DOHH2 (cell line): ENCODE data around the gene PEPD.

Experiments
- H3F3A ChIP-seq: fragments of 200-600 bp; sonication (generic), shearing (Covaris generic); 2 replicates; pipeline ENCODE4 v1.6.0; 2016; ENCODE audit warnings: antibody characterized with exemption, mild to moderate bottlenecking; ENCODE audit not compliant: control insufficient read depth, insufficient read depth
- H3K27ac ChIP-seq: fragments of 200-600 bp; sonication (generic); 2 replicates; pipeline ENCODE4 v1.5.1; 2014; ENCODE audit warnings: low read depth, mild to moderate bottlenecking, low read length, moderate library complexity
- H3K27me3 ChIP-seq: fragments of 200-600 bp; sonication (generic); 2 replicates; pipeline ENCODE4 v1.6.1; 2014; ENCODE audit warnings: mild to moderate bottlenecking, low read length, mixed read lengths; ENCODE audit not compliant: control insufficient read depth
- H3K36me3 ChIP-seq: fragments of 200-600 bp; sonication (generic); 2 replicates; pipeline ENCODE4 v1.6.1; 2014; ENCODE audit warnings: mild to moderate bottlenecking, low read length, moderate library complexity, mixed read lengths; ENCODE audit not compliant: control insufficient read depth
- H3K4me1 ChIP-seq: fragments of 200-600 bp; sonication (generic); 2 replicates; pipeline ENCODE4 v1.6.1; 2014; ENCODE audit warnings: mild to moderate bottlenecking, low read length, mixed read lengths; ENCODE audit not compliant: control insufficient read depth
- H3K4me2 ChIP-seq: fragments of 200-600 bp; sonication (generic); 2 replicates; pipeline ENCODE4 v1.6.0; 2014; ENCODE audit warnings: mild to moderate bottlenecking, low read length, moderate library complexity
- H3K4me3 ChIP-seq: fragments of 200-600 bp; sonication (generic); 2 replicates; pipeline ENCODE4 v1.5.1; 2014; ENCODE audit warnings: mild to moderate bottlenecking, low read length, mixed read lengths
- H3K79me2 ChIP-seq: fragments of 200-600 bp; sonication (generic); 2 replicates; pipeline ENCODE4 v1.6.1; 2014; ENCODE audit warnings: mild to moderate bottlenecking, low read length, mixed read lengths; ENCODE audit not compliant: control insufficient read depth
- H3K9me2 ChIP-seq: fragments of 200-600 bp; sonication (generic); replicated peaks from 2 replicates; pipeline ENCODE4 v1.6.1; 2014; ENCODE audit warnings: mild to moderate bottlenecking, low read length, mixed read lengths; ENCODE audit not compliant: control insufficient read depth
- H3K9me3 ChIP-seq: fragments of 200-600 bp; sonication (generic); 2 replicates; pipeline ENCODE4 v1.6.1; 2014; ENCODE audit warnings: antibody characterized with exemption, low read length, mixed read lengths; ENCODE audit not compliant: control insufficient read depth, insufficient read depth
- H4K20me1 ChIP-seq: fragments of 200-600 bp; sonication (generic); 2 replicates; pipeline ENCODE4 v1.6.0; 2014; ENCODE audit warnings: low read depth, mild to moderate bottlenecking, antibody characterized with exemption, low read length, moderate library complexity; ENCODE audit not compliant: control insufficient read depth, insufficient read depth
- EZH2phosphoT487 ChIP-seq: fragments of 200-600 bp; sonication (generic); IDR thresholded peaks from 2 replicates; pipeline ENCODE4 v1.6.1; 2017; ENCODE audit warnings: borderline replicate concordance, mild to moderate bottlenecking, antibody characterized with exemption, low read length, moderate library complexity, mixed read lengths
- TF ChIP-seq, protein P1 (sequence below): fragments of 200-600 bp; sonication (generic); IDR thresholded peaks from one replicate; pipeline ENCODE4 v1.5.1; 2014; ENCODE audit warnings: antibody characterized with exemption, mild to moderate bottlenecking, low read depth, low read length; ENCODE audit not compliant: poor library complexity, severe bottlenecking

PEPD gene

DNA sequence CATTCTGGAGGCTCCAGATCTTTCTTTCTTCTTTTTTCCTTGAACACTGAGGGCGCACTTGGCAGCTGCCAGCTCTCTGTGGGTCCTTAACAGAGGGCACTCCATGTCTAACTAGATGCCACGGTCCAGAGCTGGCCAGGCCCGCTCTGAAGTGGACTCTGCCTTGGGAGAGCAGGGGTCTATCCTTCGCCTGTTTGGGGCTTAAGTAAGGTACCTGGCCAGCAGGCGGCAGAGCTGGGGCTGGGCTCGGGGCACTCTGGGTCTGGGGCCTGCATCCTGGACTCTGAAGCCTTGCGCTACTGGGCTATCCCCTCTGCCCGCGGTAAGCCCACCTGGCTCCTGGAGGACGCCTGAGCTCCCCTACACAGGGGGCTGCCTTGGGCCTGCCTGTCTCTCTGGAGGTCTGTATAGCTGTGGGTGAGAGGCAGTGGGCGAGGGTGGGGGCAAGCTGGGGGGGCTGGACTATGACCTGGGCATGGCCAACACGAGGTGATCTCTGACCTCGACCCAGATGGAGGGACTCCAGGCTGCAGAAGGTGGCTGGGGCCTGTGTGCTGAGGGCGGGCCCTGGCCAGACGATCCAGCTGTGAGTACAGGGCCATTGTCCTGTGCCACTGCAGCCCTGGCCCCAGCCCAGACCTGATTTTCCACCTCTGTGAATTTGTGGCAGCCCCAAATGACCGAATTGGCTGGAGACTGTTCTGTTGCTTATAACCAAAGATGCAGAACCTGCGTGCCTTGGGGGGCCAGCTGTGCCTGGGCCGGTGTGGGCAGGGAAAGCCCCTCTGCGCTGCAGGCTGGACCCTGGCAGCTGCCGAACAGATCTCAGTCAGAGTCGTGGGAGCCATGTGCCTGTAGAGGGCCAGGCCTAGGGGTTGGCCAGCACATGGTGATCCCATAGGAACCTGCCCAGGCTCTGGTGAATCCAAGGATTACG, 121.6 kb downstream of the PEPD start:
- H3K27ac ChIP-seq: no peak overlapping the region

GRCh38 chr19:33399081-33399744, 122.4 kb downstream of the PEPD start:
- Histone ChIP-seq H3K27me3 (no peaks in the 10 kb centered on the region), H3K4me3 (no peak overlapping the region), H3K27ac (no peak overlapping the region), H3K79me2 (no peaks in the 10 kb centered on the region), H3K9me3 (no peaks in the 10 kb centered on the region), H3F3A (no peaks in the 10 kb centered on the region), H3K9me2 (no peaks in the 10 kb centered on the region), H3K36me3 (no peaks in the 10 kb centered on the region), H3K4me2 (no peak overlapping the region), H3K4me1 (no peaks in the 10 kb centered on the region), H4K20me1 (no peaks in the 10 kb centered on the region)
- TF ChIP-seq, protein P1, sequence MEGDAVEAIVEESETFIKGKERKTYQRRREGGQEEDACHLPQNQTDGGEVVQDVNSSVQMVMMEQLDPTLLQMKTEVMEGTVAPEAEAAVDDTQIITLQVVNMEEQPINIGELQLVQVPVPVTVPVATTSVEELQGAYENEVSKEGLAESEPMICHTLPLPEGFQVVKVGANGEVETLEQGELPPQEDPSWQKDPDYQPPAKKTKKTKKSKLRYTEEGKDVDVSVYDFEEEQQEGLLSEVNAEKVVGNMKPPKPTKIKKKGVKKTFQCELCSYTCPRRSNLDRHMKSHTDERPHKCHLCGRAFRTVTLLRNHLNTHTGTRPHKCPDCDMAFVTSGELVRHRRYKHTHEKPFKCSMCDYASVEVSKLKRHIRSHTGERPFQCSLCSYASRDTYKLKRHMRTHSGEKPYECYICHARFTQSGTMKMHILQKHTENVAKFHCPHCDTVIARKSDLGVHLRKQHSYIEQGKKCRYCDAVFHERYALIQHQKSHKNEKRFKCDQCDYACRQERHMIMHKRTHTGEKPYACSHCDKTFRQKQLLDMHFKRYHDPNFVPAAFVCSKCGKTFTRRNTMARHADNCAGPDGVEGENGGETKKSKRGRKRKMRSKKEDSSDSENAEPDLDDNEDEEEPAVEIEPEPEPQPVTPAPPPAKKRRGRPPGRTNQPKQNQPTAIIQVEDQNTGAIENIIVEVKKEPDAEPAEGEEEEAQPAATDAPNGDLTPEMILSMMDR: no peak
- TF ChIP-seq EZH2phosphoT487: no peak

More for the DNA sequence above, 121.6 kb downstream of the PEPD start:
- H3K9me2 ChIP-seq: no peaks in the 10 kb centered on the region
- H3F3A ChIP-seq: no peaks in the 10 kb centered on the region
- H3K36me3 ChIP-seq: no peaks in the 10 kb centered on the region
- no peaks in the 10 kb centered on the region for H3K9me3 ChIP-seq
- no peaks in the 10 kb centered on the region for H4K20me1 ChIP-seq
- H3K4me3 ChIP-seq: no peak overlapping the region
- H3K4me1 ChIP-seq: no peaks in the 10 kb centered on the region
- no peaks in the 10 kb centered on the region for H3K79me2 ChIP-seq
- no peak overlapping the region for H3K4me2 ChIP-seq
- H3K27me3 ChIP-seq: no peaks in the 10 kb centered on the region
- TF ChIP-seq, protein P1: no peak
- no peak for TF ChIP-seq EZH2phosphoT487

- TF ChIP-seq, protein P1: no peak
- no peak for TF ChIP-seq EZH2phosphoT487
- Histone ChIP-seq H3K27ac (no peak overlapping the region), H4K20me1 (no peaks in the 10 kb centered on the region), H3K4me1 (no peaks in the 10 kb centered on the region), H3K36me3 (no peaks in the 10 kb centered on the region), H3K9me3 (no peaks in the 10 kb centered on the region), H3K9me2 (no peaks in the 10 kb centered on the region), H3K27me3 (no peaks in the 10 kb centered on the region), H3K4me3 (no peak overlapping the region), H3K79me2 (no peaks in the 10 kb centered on the region), H3F3A (no peaks in the 10 kb centered on the region), H3K4me2 (no peak overlapping the region)
Measured at GRCh38 chr19:33398361-33399060, 123.1 kb downstream of the PEPD start.
